T-helper 2 cell treated with Interferon-gamma antibody and Interleukin-4, amounts not matched to agents 100 ng/mL and 5 ng/mL, for 36 hours (primary cell): ENCODE data around the gene CCDC159. TPM values are rescaled to one million over a fixed set of nuclear protein-coding genes. Genes with fewer than 3 reads are reported as not detected.

Source experiments
- intact Hi-C: fragments of 100-400 bp; cut with micrococcal nuclease; formaldehyde crosslinking; loops from one replicate; pipeline ENCODE4 v1.15.1; 2023
- total RNA-seq: library from RNA; stranded (reverse); gene quantifications from 2 replicates; pipeline ENCODE4 v1.2.3, GENCODE V29; 2022

The CCDC159 gene
- total RNA-seq, 1 donor from 2014 or later = 14.1 TPM

DNA sequence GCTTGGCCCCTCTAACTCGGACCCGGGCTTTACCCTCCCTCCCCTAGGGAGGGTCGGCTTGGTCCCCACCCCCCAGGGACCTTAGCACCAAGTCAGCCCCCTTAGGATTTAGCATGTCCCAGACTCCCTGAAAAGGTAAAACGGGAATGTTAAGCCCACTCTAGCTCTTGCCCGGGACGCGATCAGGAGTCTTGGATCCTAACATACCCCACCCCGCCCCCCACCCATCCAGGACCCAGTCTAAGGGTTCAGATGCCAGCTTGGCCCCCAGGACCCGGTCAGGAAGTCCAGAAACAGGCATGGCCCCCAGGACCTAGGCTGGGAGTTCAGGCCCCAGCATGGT is 37.4 kb downstream of the CCDC159 start:
- intact Hi-C loops = loop anchor here (5.0 kb wide), 1 partner anchor 39 kb away; no protein-coding TSS in a partner anchor

DNA sequence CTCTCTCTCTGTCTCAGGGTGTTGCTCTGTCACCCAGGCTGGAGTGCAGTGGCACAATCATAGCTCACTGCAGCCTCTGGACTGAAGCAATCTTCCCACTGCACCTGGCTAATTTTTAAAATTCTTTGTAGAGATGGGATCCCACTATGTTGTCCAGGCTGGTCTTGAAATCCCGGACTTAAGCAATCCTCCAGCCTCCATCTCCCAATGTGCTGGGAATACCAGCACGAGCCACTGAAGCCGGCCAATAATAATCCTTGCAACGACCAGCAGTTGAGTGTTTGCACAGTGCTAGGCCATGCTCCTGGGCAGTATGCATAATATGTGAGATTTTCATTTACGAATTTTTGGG is 38.4 kb downstream of the CCDC159 start:
- intact Hi-C loops = loop anchor here (5.0 kb wide), 1 partner anchor 38 kb away; no protein-coding TSS in a partner anchor

GRCh38 chr19:11387162-11388034 is 41.1 kb downstream of the CCDC159 start:
- intact Hi-C loops = no loop called here

GRCh38 chr19:11390359-11390758 is 44.0 kb downstream of the CCDC159 start:
- intact Hi-C loops = no loop called here

DNA sequence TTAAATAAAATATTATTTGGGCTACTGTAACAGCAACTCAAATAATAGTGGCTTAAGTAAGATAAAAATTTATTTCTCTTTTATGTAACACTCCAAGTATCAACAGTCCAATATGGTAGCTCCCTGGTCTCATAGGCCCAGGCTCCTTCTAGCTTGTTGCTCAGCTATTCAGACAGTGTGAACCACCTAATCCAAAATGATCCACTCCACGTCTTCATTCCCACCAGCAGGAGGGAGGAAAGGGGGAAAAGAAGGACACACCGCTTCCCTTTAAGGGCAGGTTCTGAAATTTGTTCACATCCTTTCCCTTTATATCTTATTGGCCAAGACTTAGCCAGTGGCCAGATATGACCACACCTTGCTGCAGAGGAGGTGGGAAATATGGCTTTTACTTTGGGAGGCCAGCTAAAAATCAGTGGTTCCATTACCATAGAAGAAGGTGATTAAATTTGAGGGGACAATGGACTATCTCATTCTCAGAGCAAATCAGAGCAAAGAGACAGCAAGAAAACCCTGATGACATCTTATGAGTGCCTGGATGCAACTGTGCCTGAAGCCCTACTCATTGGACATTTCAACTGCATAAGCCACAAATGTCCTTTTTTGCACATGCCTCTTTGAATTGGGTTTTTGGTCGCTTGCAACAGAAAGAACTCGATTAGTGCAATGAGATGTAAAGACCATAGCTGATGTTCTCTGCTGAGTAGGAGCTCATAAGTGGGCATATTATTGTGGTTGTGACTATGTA is 44.8 kb downstream of the CCDC159 start:
- intact Hi-C loops = no loop called here

GRCh38 chr19:11397089-11397610 is 50.8 kb downstream of the CCDC159 start:
- intact Hi-C loops = no loop called here

DNA sequence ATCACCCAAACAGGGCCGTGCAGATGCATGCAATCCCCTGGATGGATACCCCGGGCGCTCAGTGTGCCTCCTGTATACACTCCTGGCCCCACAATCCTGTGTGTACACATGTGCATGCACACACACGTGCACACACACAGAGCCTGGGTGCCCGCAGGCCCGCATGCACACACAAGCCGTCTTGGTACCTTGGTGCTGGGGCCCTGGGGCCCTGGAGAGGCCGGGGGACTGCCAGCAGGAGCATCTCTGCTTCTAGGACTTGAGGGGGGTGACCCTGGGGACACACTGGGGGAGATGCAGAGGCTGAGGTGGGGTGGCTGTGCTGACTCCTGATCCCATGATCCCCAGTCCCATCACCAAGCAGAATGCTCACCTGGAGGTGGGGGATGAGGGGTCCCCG is 53.3 kb downstream of the CCDC159 start:
- intact Hi-C loops = no loop called here

DNA sequence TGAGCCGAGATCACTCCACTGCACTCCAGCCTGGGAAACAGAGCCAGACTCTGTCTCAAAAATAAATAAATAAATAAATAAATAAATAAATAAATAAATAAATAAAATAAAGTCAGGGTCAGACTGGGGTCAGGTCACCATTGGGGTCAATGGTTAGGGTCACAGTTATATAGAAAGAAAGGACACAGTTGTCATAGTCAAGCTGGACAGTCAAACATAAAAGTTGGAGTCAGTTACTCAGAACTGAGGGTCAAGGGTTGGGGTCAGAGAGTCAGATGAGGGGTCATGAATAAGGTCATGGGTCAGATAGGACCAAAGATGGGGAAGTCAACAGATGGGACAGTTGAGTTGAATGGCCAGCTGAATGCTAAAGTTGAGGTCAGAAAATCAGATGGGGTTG is 54.5 kb downstream of the CCDC159 start:
- intact Hi-C loops = no loop called here

DNA sequence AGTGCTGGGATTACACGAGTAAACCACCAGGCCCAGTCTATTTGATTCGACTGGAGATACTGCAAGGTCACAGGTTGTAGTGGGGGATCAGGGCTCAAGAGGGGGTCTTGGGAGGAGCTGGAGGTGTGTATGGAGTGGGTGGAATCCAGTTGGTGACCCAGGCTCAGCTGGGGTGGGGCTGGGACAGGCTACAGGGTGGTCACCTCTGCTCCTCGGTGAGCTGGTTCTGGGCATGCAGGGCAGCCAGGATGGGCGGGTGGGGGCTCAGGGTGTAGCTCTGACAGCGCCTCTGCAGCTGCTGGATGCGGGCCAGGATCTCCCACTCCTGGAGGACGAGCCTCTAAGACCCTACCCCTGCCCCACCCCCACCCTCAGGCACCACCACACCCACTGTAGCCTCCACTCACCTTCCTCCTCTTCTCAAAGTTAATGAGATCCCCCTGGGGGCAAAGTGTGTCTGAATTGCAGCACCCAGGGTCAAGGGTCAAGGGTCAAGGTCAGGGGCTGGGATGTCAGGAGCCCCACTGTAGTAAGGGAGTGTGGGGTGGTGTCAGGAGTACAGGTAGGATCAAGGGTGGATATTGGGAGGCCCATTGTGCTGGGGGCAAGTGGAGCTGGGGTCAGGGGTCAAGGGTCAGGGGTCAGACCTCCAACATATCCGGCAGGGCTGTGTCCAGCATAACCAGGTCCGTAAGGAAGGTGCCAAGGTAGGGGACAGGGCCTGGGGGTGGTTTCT is 55.7 kb downstream of the CCDC159 start:
- intact Hi-C loops = no loop called here

Other genes with a start within 250 kb of the CCDC159 start
- 69.9 and 71.4 TPM in 2 replicates for gene SPC24, start 190.7 kb upstream of the CCDC159 start, total RNA-seq
- gene KANK2, start 149.0 kb upstream of the CCDC159 start, total RNA-seq = 2.8 and 4.0 TPM in 2 replicates
- not detected in 2 replicates for gene ANGPTL8, start 106.9 kb upstream of the CCDC159 start, total RNA-seq
- gene DOCK6, start 84.0 kb upstream of the CCDC159 start, total RNA-seq = 0.16 and 0.20 TPM in 2 replicates
- gene TSPAN16, start 50.4 kb upstream of the CCDC159 start, total RNA-seq = not detected in 2 replicates
- 7.2 and 7.4 TPM in 2 replicates for gene RAB3D, start 6.9 kb upstream of the CCDC159 start, total RNA-seq
- 26.3 and 28.4 TPM in 2 replicates for gene TMEM205, start 251 bp upstream of the CCDC159 start, total RNA-seq
- 1.8 and 1.9 TPM in 2 replicates for gene PLPPR2, start 8.9 kb downstream of the CCDC159 start, total RNA-seq
- 2.6 and 3.6 TPM in 2 replicates for gene SWSAP1, start 28.1 kb downstream of the CCDC159 start, total RNA-seq
- gene EPOR, start 37.8 kb downstream of the CCDC159 start, total RNA-seq = 4.4 TPM in 2 replicates
- gene RGL3, start 72.8 kb downstream of the CCDC159 start, total RNA-seq = not detected in 2 replicates
- gene ODAD3, start 88.6 kb downstream of the CCDC159 start, total RNA-seq = 0.09 TPM in 1 of 2 replicates, not detected in the other
- gene PRKCSH, start 89.1 kb downstream of the CCDC159 start, total RNA-seq = 309 and 327 TPM in 2 replicates
- gene ELAVL3, start 134.5 kb downstream of the CCDC159 start, total RNA-seq = 0.32 TPM in 1 of 2 replicates, not detected in the other
- gene ZNF653, start 159.3 kb downstream of the CCDC159 start, total RNA-seq = 17.4 and 19.6 TPM in 2 replicates
- 28.6 and 28.8 TPM in 2 replicates for gene ECSIT, start 182.6 kb downstream of the CCDC159 start, total RNA-seq
- not detected in 2 replicates for gene CNN1, start 192.3 kb downstream of the CCDC159 start, total RNA-seq
- gene ELOF1, start 212.7 kb downstream of the CCDC159 start, total RNA-seq = 57.1 and 58.5 TPM in 2 replicates
- 34.4 and 34.5 TPM in 2 replicates for gene ACP5, start 231.1 kb downstream of the CCDC159 start, total RNA-seq